ENCODE results near the gene INPP4B.

GRCh38 chr4:142203505-142203904 lies 642.6 kb downstream of the INPP4B start:
- TF ChIP-seq, protein P1, sequence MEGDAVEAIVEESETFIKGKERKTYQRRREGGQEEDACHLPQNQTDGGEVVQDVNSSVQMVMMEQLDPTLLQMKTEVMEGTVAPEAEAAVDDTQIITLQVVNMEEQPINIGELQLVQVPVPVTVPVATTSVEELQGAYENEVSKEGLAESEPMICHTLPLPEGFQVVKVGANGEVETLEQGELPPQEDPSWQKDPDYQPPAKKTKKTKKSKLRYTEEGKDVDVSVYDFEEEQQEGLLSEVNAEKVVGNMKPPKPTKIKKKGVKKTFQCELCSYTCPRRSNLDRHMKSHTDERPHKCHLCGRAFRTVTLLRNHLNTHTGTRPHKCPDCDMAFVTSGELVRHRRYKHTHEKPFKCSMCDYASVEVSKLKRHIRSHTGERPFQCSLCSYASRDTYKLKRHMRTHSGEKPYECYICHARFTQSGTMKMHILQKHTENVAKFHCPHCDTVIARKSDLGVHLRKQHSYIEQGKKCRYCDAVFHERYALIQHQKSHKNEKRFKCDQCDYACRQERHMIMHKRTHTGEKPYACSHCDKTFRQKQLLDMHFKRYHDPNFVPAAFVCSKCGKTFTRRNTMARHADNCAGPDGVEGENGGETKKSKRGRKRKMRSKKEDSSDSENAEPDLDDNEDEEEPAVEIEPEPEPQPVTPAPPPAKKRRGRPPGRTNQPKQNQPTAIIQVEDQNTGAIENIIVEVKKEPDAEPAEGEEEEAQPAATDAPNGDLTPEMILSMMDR (IDR thresholded peaks at IDR 0.05), result no peak
- no peak for TF ChIP-seq POLR2A (IDR thresholded peaks at IDR 0.05)

All from uterus (tissue), 2 donors.